Right lobe of liver (tissue), 4 donors: ENCODE data around the gene MSH3.

Source experiments
- CTCF ChIP-seq, 4 donors: fragments of 200-600 bp in 3 of 4; fragments of 450-650 bp in 1 of 4; IDR thresholded peaks; one replicate each; pipeline versions ENCODE4 v1.5.1 to v1.8.0; 2016 to 2022; ENCODE audit warnings: antibody characterized with exemption in 4 of 4, mild to moderate bottlenecking in 2 of 4
- POLR2A ChIP-seq: fragments of 450-650 bp; IDR thresholded peaks from one replicate; pipeline ENCODE4 v1.6.1; 2017; ENCODE audit warnings: antibody characterized with exemption, mild to moderate bottlenecking
- donor health status: DM: no; HTN: no; CAD: no.
- donor health status: DM: no; HTN: no; CAD: no.
- donor health status: DM: no; HTN: yes; CAD: no.

- TF ChIP-seq CTCF (IDR thresholded peaks at IDR 0.05), result no peak
- no peak for TF ChIP-seq POLR2A
Observed at GRCh38 chr5:80656425-80656824, 2.0 kb downstream of the MSH3 start.
